ENCODE data around the gene VWC2. TPM values are rescaled to one million over a fixed set of nuclear protein-coding genes. Genes with fewer than 3 reads are reported as not detected.
A peak's percentile ranks its signal among the peaks of the same experiment; 100 is the strongest.

Gene VWC2
- total and polyA plus RNA-seq, 4 donors = 0.02 to 0.09 TPM; not detected in 2

DNA sequence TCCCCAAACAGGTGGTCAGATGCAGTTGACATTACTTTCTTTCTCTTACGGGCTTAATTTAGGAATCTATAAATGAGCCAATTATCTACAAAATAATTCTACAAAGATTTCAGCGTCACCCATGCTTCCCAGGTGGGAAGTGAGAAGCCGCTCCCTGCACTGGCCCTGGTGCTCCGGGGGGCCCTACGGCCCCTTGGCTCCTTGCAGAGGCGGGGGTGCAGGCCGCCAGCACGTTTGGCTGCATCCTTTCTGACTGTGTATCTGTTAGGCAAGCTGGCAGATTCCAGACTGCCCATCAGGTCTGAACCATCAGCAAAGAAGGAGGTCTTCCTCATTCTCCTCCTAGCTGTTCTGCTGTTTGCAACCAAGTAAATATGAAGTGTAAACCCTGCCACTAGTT, 16.3 kb downstream of the VWC2 start:
- no peak overlapping the region for H3K4me3 ChIP-seq
- no peak overlapping the region for H3K27ac ChIP-seq (ENCODE audit: low read depth in 1 of 2, low read length in 1 of 2)
- H3K9me3 ChIP-seq (ENCODE audit: control insufficient read depth in 4 of 4, insufficient read depth in 3 of 4, low read length in 3 of 4) = peaks cover 0 to 2% (median 0%) of the 10 kb centered on the region in 4 donors
- TF ChIP-seq, protein P1, sequence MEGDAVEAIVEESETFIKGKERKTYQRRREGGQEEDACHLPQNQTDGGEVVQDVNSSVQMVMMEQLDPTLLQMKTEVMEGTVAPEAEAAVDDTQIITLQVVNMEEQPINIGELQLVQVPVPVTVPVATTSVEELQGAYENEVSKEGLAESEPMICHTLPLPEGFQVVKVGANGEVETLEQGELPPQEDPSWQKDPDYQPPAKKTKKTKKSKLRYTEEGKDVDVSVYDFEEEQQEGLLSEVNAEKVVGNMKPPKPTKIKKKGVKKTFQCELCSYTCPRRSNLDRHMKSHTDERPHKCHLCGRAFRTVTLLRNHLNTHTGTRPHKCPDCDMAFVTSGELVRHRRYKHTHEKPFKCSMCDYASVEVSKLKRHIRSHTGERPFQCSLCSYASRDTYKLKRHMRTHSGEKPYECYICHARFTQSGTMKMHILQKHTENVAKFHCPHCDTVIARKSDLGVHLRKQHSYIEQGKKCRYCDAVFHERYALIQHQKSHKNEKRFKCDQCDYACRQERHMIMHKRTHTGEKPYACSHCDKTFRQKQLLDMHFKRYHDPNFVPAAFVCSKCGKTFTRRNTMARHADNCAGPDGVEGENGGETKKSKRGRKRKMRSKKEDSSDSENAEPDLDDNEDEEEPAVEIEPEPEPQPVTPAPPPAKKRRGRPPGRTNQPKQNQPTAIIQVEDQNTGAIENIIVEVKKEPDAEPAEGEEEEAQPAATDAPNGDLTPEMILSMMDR (IDR thresholded peaks at IDR 0.05; ENCODE audit: control extremely low read depth, extremely low read depth) = no peak
- ATAC-seq (ENCODE audit: insufficient read depth, low FRiP score) (no peak), DNase-seq (no peak)
- H3K27me3 ChIP-seq (ENCODE audit: control insufficient read depth in 3 of 3, insufficient read depth in 3 of 3, low read length in 2 of 3) = peaks cover 0 to 3% (median 0%) of the 10 kb centered on the region in 3 donors
- H3K36me3 ChIP-seq (ENCODE audit: control insufficient read depth in 4 of 4, insufficient read depth in 4 of 4, low read length in 4 of 4) = no peaks in the 10 kb centered on the region
- no peak overlapping the region for H3K9ac ChIP-seq (ENCODE audit: insufficient read depth in 1 of 2, low read length in 2 of 2)
- H3K4me1 ChIP-seq (ENCODE audit: control insufficient read depth in 5 of 5, insufficient read depth in 5 of 5, low read length in 5 of 5) = peaks cover 0 to 5% (median 0%) of the 10 kb centered on the region in 5 donors
- WGBS, 2 donors = 75 to 82% methylated on average over 8 of the region's 8 CpGs

DNA sequence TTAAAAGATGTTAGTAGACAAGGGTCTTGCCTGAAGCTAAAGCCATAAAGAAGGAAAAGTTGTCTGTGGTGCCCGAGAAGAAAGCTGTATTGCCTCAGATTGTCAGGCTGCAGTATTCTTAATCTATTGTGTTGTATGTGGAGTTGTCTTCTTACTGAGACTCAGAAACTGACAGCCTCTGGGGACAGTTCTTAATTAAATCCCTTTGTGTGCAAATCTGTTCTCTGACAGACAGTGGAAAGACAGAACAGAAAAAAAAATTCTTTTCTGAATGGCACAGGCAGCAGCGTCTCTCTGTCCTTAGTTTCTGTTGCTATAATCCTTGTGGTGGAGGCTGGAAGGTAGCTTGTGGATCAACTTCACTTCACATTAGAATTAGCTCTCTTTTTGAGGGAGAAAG, 16.8 kb downstream of the VWC2 start:
- DNase-seq (no peak), ATAC-seq (ENCODE audit: insufficient read depth, low FRiP score) (no peak)
- Histone ChIP-seq H3K27ac (ENCODE audit: low read depth in 1 of 2, low read length in 1 of 2) (peak overlapping the region in 1 of 2 donors; percentile 72), H3K9ac (ENCODE audit: insufficient read depth in 1 of 2, low read length in 2 of 2) (no peak overlapping the region), H3K27me3 (ENCODE audit: control insufficient read depth in 3 of 3, insufficient read depth in 3 of 3, low read length in 2 of 3) (peaks cover 0 to 3% (median 0%) of the 10 kb centered on the region in 3 donors), H3K4me3 (no peak overlapping the region), H3K4me1 (ENCODE audit: control insufficient read depth in 5 of 5, insufficient read depth in 5 of 5, low read length in 5 of 5) (peaks cover 0 to 6% (median 0%) of the 10 kb centered on the region in 5 donors), H3K36me3 (ENCODE audit: control insufficient read depth in 4 of 4, insufficient read depth in 4 of 4, low read length in 4 of 4) (no peaks in the 10 kb centered on the region), H3K9me3 (ENCODE audit: control insufficient read depth in 4 of 4, insufficient read depth in 3 of 4, low read length in 3 of 4) (peaks cover 0 to 2% (median 0%) of the 10 kb centered on the region in 4 donors)
- TF ChIP-seq, protein P1 (IDR thresholded peaks at IDR 0.05; ENCODE audit: control extremely low read depth, extremely low read depth) = no peak
- 71 to 88% methylated on average over 2 of the region's 2 CpGs for WGBS, 2 donors

DNA sequence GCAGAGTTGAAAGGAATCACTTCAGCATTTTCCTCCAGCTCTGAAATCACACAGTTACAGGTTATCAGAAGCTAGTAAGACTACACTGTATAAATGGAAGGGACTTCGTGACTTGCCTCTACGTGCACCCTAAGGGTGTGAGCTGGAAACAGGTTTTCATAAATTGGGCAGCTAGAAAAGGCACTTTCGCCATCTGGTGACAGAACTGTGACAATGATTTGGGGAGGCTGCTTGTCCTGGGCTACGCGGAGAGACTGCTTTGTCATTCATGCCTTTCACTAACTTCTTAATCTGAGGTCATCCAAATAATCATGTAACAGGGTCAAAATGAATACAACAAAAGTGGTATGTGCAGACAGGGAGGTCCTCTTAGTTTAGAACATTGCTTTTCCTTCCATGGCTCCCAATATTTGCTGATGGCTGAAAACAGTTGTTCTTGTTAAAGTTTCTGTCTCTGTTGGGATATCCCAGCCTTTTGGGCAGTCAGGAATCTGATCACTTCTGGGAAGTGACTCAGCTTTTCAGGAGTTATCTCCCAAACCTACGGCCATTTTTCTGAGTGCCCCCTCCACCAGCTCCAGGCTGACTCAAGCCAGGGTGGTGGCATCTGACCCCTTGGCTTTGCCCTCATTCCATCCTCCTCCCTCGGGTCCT, 17.8 kb downstream of the VWC2 start:
- peak; percentile 37 to 54 (median 39) for DNase-seq
- WGBS, 2 donors = 23 to 28% methylated on average over 7 of the region's 7 CpGs

More for the DNA sequence above, 17.8 kb downstream of the VWC2 start:
- TF ChIP-seq, protein P1 (IDR thresholded peaks at IDR 0.05; ENCODE audit: control extremely low read depth, extremely low read depth) = no peak
- Histone ChIP-seq H3K9ac (ENCODE audit: insufficient read depth in 1 of 2, low read length in 2 of 2) (no peak overlapping the region), H3K27me3 (ENCODE audit: control insufficient read depth in 3 of 3, insufficient read depth in 3 of 3, low read length in 2 of 3) (peaks cover 0 to 3% (median 0%) of the 10 kb centered on the region in 3 donors), H3K4me3 (no peak overlapping the region), H3K9me3 (ENCODE audit: control insufficient read depth in 4 of 4, insufficient read depth in 3 of 4, low read length in 3 of 4) (peaks cover 0 to 2% (median 0%) of the 10 kb centered on the region in 4 donors), H3K4me1 (ENCODE audit: control insufficient read depth in 5 of 5, insufficient read depth in 5 of 5, low read length in 5 of 5) (peaks cover 0 to 7% (median 0%) of the 10 kb centered on the region in 5 donors), H3K36me3 (ENCODE audit: control insufficient read depth in 4 of 4, insufficient read depth in 4 of 4, low read length in 4 of 4) (no peaks in the 10 kb centered on the region), H3K27ac (ENCODE audit: low read depth in 1 of 2, low read length in 1 of 2) (peak overlapping the region in 1 of 2 donors; percentile 70)
- ATAC-seq (ENCODE audit: insufficient read depth, low FRiP score) = no peak

All from lung (tissue), 12 donors.